Thyroid gland (tissue), 4 donors: ENCODE data around the gene NEDD4L.

Experiments used
- CTCF ChIP-seq, 6 experiments: fragments of 200-600 bp in 3 of 6; fragments of 450-650 bp in 3 of 6; sonication (generic) in 3 of 6; IDR thresholded peaks; one replicate each; pipeline ENCODE4 v1.5.1; 2016 to 2019; ENCODE audit warnings: antibody characterized with exemption in 6 of 6, mild to moderate bottlenecking in 2 of 6, inconsistent platforms in 1 of 6, moderate library complexity in 1 of 6
- POLR2A ChIP-seq, 2 donors: fragments of 450-650 bp; IDR thresholded peaks; one replicate each; pipeline ENCODE4 v1.6.1; 2017; ENCODE audit warnings: antibody characterized with exemption in 2 of 2, mild to moderate bottlenecking in 2 of 2, moderate library complexity in 1 of 2

GRCh38 chr18:58411323-58411722 is 367.3 kb downstream of the NEDD4L start:
- TF ChIP-seq POLR2A (IDR thresholded peaks at IDR 0.05) (no peak), CTCF (IDR thresholded peaks at IDR 0.05) (no peak)
